A549 (cell line): Measurements from ENCODE around the gene CFAP77.

Experiments
- EP300 ChIP-seq, 2 experiments: fragments of >200 bp; sonication (Bioruptor Twin); formaldehyde crosslinking; IDR thresholded peaks; 2 replicates in 1 of 2; 3 replicates in 1 of 2; pipeline ENCODE4 v1.6.1; 2016 to 2017
- HDAC2 ChIP-seq: fragments of 200-600 bp; sonication (generic); IDR thresholded peaks from 2 replicates; pipeline ENCODE4 v1.6.1; 2016
- NPAS2 ChIP-seq: fragments of 250-450 bp; sonication (Bioruptor Pico); IDR thresholded peaks from 2 replicates; pipeline ENCODE4 v1.8.0; 2022; ENCODE audit warnings: mild to moderate bottlenecking, moderate library complexity, borderline replicate concordance
- POLR2A ChIP-seq: IDR thresholded peaks from 2 replicates; pipeline ENCODE4 v1.6.1; 2012; ENCODE audit warnings: mild to moderate bottlenecking, low read length
- RCOR1 ChIP-seq: fragments of 150-350 bp; IDR thresholded peaks from 2 replicates; pipeline ENCODE4 v1.6.1; 2014; ENCODE audit warnings: antibody characterized with exemption, low read length, low read depth
- TP53 ChIP-seq: fragments of 250-450 bp; sonication (Bioruptor Pico); IDR thresholded peaks from 2 replicates; pipeline ENCODE4 v1.5.0; 2021; ENCODE audit warnings: mild to moderate bottlenecking, moderate library complexity
- ZC3H11A ChIP-seq: fragments of 450-650 bp; IDR thresholded peaks from 2 replicates; pipeline ENCODE4 v1.6.1; 2014; ENCODE audit warnings: antibody characterized with exemption, mild to moderate bottlenecking
- ZFP36 ChIP-seq: fragments of 450-650 bp; IDR thresholded peaks from 2 replicates; pipeline ENCODE4 v1.6.1; 2014; ENCODE audit warnings: borderline replicate concordance; ENCODE audit not compliant: partially characterized antibody
- TF ChIP-seq, protein P1 (sequence below): fragments of >200 bp; sonication (Bioruptor Twin); formaldehyde crosslinking; IDR thresholded peaks from 3 replicates; pipeline ENCODE4 v1.5.1; 2016
- TF ChIP-seq, protein P2 (sequence below): fragments of 250-450 bp; sonication (Bioruptor Pico); IDR thresholded peaks from 2 replicates; pipeline ENCODE4 v1.5.0; 2021; ENCODE audit warnings: mild to moderate bottlenecking, moderate library complexity, borderline replicate concordance
- TF ChIP-seq, protein P3 (sequence below): fragments of 200-600 bp; sonication (generic); IDR thresholded peaks from 2 replicates; pipeline ENCODE4 v1.6.1; 2016; ENCODE audit warnings: antibody characterized with exemption, mild to moderate bottlenecking, moderate library complexity
- TF ChIP-seq, protein P4 (sequence below): fragments of 450-650 bp; IDR thresholded peaks from 2 replicates; pipeline ENCODE4 v1.6.1; 2014; ENCODE audit warnings: antibody characterized with exemption
- TF ChIP-seq, protein P5 (sequence below): IDR thresholded peaks from 2 replicates; pipeline ENCODE4 v1.6.1; 2012; ENCODE audit warnings: low read depth, borderline replicate concordance

DNA sequence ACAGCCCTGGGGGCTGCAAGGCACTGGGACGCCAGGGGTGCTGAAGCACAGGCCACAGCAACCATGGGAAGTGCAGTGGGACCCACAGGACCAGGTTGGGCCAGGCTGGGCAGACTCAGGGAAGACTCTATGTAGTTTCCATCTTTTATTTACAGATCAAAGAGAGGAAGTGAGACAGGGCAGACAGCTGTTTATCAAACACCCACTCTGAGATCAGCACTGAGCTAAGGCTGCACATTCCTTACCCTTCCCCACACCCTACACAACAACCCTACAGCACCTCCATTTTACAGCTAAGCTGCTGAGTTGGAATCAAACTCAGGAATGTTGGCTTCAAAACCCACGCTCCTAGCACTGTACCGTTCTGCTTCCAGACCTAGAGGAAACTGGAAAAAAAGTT is 192.2 kb downstream of the CFAP77 start:
- TF ChIP-seq, protein P1, sequence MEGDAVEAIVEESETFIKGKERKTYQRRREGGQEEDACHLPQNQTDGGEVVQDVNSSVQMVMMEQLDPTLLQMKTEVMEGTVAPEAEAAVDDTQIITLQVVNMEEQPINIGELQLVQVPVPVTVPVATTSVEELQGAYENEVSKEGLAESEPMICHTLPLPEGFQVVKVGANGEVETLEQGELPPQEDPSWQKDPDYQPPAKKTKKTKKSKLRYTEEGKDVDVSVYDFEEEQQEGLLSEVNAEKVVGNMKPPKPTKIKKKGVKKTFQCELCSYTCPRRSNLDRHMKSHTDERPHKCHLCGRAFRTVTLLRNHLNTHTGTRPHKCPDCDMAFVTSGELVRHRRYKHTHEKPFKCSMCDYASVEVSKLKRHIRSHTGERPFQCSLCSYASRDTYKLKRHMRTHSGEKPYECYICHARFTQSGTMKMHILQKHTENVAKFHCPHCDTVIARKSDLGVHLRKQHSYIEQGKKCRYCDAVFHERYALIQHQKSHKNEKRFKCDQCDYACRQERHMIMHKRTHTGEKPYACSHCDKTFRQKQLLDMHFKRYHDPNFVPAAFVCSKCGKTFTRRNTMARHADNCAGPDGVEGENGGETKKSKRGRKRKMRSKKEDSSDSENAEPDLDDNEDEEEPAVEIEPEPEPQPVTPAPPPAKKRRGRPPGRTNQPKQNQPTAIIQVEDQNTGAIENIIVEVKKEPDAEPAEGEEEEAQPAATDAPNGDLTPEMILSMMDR, result no peak
- TF ChIP-seq, protein P2, sequence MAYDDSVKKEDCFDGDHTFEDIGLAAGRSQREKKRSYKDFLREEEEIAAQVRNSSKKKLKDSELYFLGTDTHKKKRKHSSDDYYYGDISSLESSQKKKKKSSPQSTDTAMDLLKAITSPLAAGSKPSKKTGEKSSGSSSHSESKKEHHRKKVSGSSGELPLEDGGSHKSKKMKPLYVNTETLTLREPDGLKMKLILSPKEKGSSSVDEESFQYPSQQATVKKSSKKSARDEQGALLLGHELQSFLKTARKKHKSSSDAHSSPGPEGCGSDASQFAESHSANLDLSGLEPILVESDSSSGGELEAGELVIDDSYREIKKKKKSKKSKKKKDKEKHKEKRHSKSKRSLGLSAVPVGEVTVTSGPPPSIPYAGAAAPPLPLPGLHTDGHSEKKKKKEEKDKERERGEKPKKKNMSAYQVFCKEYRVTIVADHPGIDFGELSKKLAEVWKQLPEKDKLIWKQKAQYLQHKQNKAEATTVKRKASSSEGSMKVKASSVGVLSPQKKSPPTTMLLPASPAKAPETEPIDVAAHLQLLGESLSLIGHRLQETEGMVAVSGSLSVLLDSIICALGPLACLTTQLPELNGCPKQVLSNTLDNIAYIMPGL (CRISPR knock-in tag), result no peak
- TF ChIP-seq NPAS2 (CRISPR knock-in tag) (no peak), POLR2A (no peak), HDAC2 (no peak), EP300 (IDR thresholded peaks at IDR 0.05) (no peak), ZFP36 (no peak), RCOR1 (no peak), ZC3H11A (no peak), TP53 (CRISPR knock-in tag) (no peak)
- TF ChIP-seq, protein P3, sequence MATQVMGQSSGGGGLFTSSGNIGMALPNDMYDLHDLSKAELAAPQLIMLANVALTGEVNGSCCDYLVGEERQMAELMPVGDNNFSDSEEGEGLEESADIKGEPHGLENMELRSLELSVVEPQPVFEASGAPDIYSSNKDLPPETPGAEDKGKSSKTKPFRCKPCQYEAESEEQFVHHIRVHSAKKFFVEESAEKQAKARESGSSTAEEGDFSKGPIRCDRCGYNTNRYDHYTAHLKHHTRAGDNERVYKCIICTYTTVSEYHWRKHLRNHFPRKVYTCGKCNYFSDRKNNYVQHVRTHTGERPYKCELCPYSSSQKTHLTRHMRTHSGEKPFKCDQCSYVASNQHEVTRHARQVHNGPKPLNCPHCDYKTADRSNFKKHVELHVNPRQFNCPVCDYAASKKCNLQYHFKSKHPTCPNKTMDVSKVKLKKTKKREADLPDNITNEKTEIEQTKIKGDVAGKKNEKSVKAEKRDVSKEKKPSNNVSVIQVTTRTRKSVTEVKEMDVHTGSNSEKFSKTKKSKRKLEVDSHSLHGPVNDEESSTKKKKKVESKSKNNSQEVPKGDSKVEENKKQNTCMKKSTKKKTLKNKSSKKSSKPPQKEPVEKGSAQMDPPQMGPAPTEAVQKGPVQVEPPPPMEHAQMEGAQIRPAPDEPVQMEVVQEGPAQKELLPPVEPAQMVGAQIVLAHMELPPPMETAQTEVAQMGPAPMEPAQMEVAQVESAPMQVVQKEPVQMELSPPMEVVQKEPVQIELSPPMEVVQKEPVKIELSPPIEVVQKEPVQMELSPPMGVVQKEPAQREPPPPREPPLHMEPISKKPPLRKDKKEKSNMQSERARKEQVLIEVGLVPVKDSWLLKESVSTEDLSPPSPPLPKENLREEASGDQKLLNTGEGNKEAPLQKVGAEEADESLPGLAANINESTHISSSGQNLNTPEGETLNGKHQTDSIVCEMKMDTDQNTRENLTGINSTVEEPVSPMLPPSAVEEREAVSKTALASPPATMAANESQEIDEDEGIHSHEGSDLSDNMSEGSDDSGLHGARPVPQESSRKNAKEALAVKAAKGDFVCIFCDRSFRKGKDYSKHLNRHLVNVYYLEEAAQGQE, result no peak
- TF ChIP-seq, protein P4, sequence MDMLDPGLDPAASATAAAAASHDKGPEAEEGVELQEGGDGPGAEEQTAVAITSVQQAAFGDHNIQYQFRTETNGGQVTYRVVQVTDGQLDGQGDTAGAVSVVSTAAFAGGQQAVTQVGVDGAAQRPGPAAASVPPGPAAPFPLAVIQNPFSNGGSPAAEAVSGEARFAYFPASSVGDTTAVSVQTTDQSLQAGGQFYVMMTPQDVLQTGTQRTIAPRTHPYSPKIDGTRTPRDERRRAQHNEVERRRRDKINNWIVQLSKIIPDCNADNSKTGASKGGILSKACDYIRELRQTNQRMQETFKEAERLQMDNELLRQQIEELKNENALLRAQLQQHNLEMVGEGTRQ, result no peak
- TF ChIP-seq, protein P5, sequence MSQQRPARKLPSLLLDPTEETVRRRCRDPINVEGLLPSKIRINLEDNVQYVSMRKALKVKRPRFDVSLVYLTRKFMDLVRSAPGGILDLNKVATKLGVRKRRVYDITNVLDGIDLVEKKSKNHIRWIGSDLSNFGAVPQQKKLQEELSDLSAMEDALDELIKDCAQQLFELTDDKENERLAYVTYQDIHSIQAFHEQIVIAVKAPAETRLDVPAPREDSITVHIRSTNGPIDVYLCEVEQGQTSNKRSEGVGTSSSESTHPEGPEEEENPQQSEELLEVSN, result no peak
